NOMO-1 (cell line): ENCODE data around the gene HNRNPU.
"Not testable (repeated sequence)": the region's sequence is repeated elsewhere in the genome, so short reads cannot be mapped to it uniquely, and the experiment has no call there.

ENCODE experiments used
- DNase-seq, 2 experiments: peaks; one replicate each; lab custom pipeline; 2025; ENCODE audit not compliant: unreplicated experiment in 2 of 2; lab: John Stamatoyannopoulos, UW

Gene HNRNPU

GRCh38 chr1:244843148-244843978, 21.0 kb downstream of the HNRNPU start:
- DNase-seq: no peak

- no peak for DNase-seq
These were observed 22.9 kb downstream of the HNRNPU start for GRCh38 chr1:244841273-244841927.

- DNase-seq: no peak
These were observed 24.0 kb downstream of the HNRNPU start for GRCh38 chr1:244840219-244840794.

GRCh38 chr1:244839656-244840055, 24.7 kb downstream of the HNRNPU start:
- no peak for DNase-seq

GRCh38 chr1:244837597-244838258, 26.6 kb downstream of the HNRNPU start:
- DNase-seq: peak in 1 of 2 experiments; percentile 23

GRCh38 chr1:244836584-244836983, 27.8 kb downstream of the HNRNPU start:
- no peak for DNase-seq

- peak in 1 of 2 experiments; percentile 57 for DNase-seq
These were observed 28.2 kb downstream of the HNRNPU start for GRCh38 chr1:244836135-244836521.

GRCh38 chr1:244835276-244836134, 28.8 kb downstream of the HNRNPU start, which contains the start of gene COX20:
Gene COX20 (plus strand): TSS chr1:244835658. CDS start chr1:244835715, 57 bp downstream.
- peak; percentile 93 to 99 for DNase-seq

GRCh38 chr1:244834543-244835275, 29.6 kb downstream of the HNRNPU start:
- peak; percentile 94 to 99 for DNase-seq

GRCh38 chr1:244833734-244834542, 30.4 kb downstream of the HNRNPU start:
- DNase-seq: peak; percentile 67 to 83

GRCh38 chr1:244833260-244833659, 31.1 kb downstream of the HNRNPU start:
- not testable (repeated sequence) for DNase-seq

GRCh38 chr1:244830639-244831038, 33.7 kb downstream of the HNRNPU start:
- no peak for DNase-seq

GRCh38 chr1:244826712-244827111, 37.6 kb downstream of the HNRNPU start:
- no peak for DNase-seq

GRCh38 chr1:244822878-244823277, 41.5 kb downstream of the HNRNPU start:
- no peak for DNase-seq

- DNase-seq: no peak
These were observed 43.2 kb downstream of the HNRNPU start for GRCh38 chr1:244821134-244821533.

- no peak for DNase-seq
These were observed 44.2 kb downstream of the HNRNPU start for GRCh38 chr1:244820131-244820530.

- DNase-seq: no peak
These were observed 46.9 kb downstream of the HNRNPU start for GRCh38 chr1:244817415-244817894.

GRCh38 chr1:244815600-244816099, 48.7 kb downstream of the HNRNPU start:
- peak; percentile 74 to 90 for DNase-seq
